ENCODE data around the gene NCBP1. TPM values are rescaled to one million over a fixed set of nuclear protein-coding genes. Genes with fewer than 3 reads are reported as not detected.

Gene NCBP1
- total and polyA plus RNA-seq, 11 donors: 6.9 to 22.4 (median 19.6) TPM

DNA sequence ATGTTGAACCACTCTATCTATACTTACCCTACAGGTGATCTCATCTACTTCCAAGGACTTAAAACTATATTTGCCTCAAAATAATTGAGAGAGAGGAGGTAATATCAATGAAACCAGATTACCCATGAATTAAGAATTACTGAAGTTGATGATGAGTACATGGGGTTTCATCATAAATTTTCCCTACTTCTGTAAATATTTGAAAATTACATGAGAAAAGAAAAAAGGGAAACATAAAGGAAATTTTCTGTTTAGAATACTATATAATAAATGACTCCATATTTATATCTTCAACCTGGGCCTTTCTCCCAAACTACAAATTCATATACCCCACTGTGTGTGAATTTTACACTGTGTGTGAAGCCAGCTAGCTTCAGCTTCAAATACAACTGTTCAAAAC, 3.0 kb upstream of the NCBP1 start:
- ATAC-seq (no peak), DNase-seq (no peak)
- Histone ChIP-seq H3K4me1 (peaks cover 6 to 63% (median 35%) of the 10 kb centered on the region in 12 donors), H3K9me3 (no peaks in the 10 kb centered on the region), H3K27me3 (no peaks in the 10 kb centered on the region), H3K27ac (no peak overlapping the region), H3K36me3 (peaks cover 0 to 19% (median 7%) of the 10 kb centered on the region in 9 donors), H3K4me3 (no peak overlapping the region)
- TF ChIP-seq POLR2A (IDR thresholded peaks at IDR 0.05) (no peak), CTCF (IDR thresholded peaks at IDR 0.05) (no peak)
- intact Hi-C loops (cut with DNase I): loop anchor here in 3 of 10 donors (5.0 to 10.0 kb wide), 3 partner anchors 54 to 354 kb away; partner anchors contain the start of gene ANP32B (in 2 of the 3)

- Histone ChIP-seq H3K4me3 (peak overlapping the region; percentile 50 to 98 (median 76)), H3K27ac (peak overlapping the region; percentile 86 to 98 (median 96)), H3K4me1 (peaks cover 6 to 71% (median 50%) of the 10 kb centered on the region in 12 donors), H3K27me3 (no peaks in the 10 kb centered on the region), H3K9me3 (no peaks in the 10 kb centered on the region), H3K36me3 (peaks cover 0 to 4% (median 0%) of the 10 kb centered on the region in 9 donors)
- peak in 4 of 5 donors; percentile 45 to 67 (median 66) for DNase-seq
- intact Hi-C loops (cut with DNase I): loop anchor here in 3 of 10 donors (5.0 to 10.0 kb wide), 3 partner anchors 52 to 352 kb away; partner anchors contain the start of gene ANP32B (in 2 of the 3)
- WGBS, 4 donors: 1 to 3% (median 2%) methylated on average over 27 of the region's 27 CpGs
- no peak for TF ChIP-seq POLR2A (IDR thresholded peaks at IDR 0.05)
- no peak for TF ChIP-seq CTCF (IDR thresholded peaks at IDR 0.05)
- peak in 3 of 4 donors; percentile 4 to 19 (median 5) for ATAC-seq
Measured at GRCh38 chr9:97632248-97632984, 1.2 kb upstream of the NCBP1 start.

DNA sequence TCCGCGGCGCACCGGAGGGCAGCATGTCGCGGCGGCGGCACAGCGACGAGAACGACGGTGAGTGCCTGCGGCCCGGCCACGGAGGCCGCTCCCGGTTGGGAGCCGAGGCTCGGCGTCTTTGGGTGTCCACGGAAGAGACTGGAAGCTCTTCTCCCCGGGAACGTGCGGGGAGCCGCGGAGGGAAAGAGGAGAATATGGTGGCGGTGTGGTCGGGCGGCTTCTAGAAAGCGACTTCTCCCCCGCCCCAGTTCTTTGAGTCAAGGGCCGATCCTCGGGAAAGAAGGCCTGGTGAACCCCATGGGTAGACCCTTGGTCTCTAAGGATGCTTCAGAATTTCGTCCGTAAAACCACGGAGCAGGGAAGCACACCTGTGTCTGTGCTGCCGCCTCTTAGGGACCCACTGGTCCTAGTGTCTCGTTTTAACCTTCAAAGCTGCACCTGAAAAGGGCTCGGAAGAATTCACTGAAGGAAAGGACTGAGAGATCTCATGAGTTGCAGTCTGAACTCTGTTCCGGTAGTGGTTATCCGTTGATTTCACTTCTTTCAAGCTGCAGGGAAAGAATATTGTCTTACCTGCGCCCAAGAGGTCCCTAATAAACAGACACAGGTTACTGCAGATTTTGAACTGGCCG, 354 bp downstream of the NCBP1 start:
- intact Hi-C loops (cut with DNase I): loop anchor here in 3 of 10 donors (5.0 to 10.0 kb wide), 3 partner anchors 51 to 351 kb away; partner anchors contain the start of gene ANP32B (in 2 of the 3)
- peak in 1 of 4 donors; percentile 1 for ATAC-seq

More for the DNA sequence above, 354 bp downstream of the NCBP1 start:
- no peaks in the 10 kb centered on the region for H3K27me3 ChIP-seq
- no peaks in the 10 kb centered on the region for H3K9me3 ChIP-seq
- DNase-seq: no peak
- TF ChIP-seq POLR2A (IDR thresholded peaks at IDR 0.05) (no peak), CTCF (IDR thresholded peaks at IDR 0.05) (no peak)
- H3K27ac ChIP-seq: peak overlapping the region; percentile 86 to 98 (median 96)
- peaks cover 0 to 4% (median 0%) of the 10 kb centered on the region in 9 donors for H3K36me3 ChIP-seq
- WGBS, 4 donors: 0 to 1% (median 0%) methylated on average over 20 to 43 of the region's 43 CpGs
- peaks cover 6 to 66% (median 49%) of the 10 kb centered on the region in 12 donors for H3K4me1 ChIP-seq
- peak overlapping the region; percentile 50 to 98 (median 76) for H3K4me3 ChIP-seq
